ENCODE measurements around the gene NOL3. TPM values are rescaled to one million over a fixed set of nuclear protein-coding genes. Genes with fewer than 3 reads are reported as not detected.

The NOL3 gene
- total RNA-seq, 1 donor from 2014 or later = 10.9 TPM

- Histone ChIP-seq H3K79me2 (ENCODE audit: insufficient read depth, low read length) (peaks cover 40% of the 10 kb centered on the region), H3K4me2 (ENCODE audit: low read length) (peak within 1 kb of the TSS; percentile 95), H3K4me3 (ENCODE audit: insufficient read depth, low read depth, low read length) (peak within 1 kb of the TSS; percentile 89), H3K27ac (ENCODE audit: low read depth, low read length) (peak within 1 kb of the TSS; percentile 53), H3K27me3 (ENCODE audit: insufficient read depth, low read length) (no peaks in the 10 kb centered on the region), H2AFZ (ENCODE audit: low read depth, low read length) (peak within 1 kb of the TSS; percentile 74), H3K9ac (ENCODE audit: low read length) (peak within 1 kb of the TSS; percentile 93), H3K4me1 (ENCODE audit: insufficient read depth, low read length) (peaks cover 15% of the 10 kb centered on the region), H3K36me3 (ENCODE audit: insufficient read depth, low read length) (peaks cover 30% of the 10 kb centered on the region), H4K20me1 (ENCODE audit: insufficient read depth, low read length) (peaks cover 45% of the 10 kb centered on the region), H3K9me3 (ENCODE audit: insufficient read depth, low read depth, low read length) (no peaks in the 10 kb centered on the region)
- Mint-ChIP-seq H3K4me3 (ENCODE audit: unreplicated experiment) (peak within 1 kb of the TSS; percentile 93), H3K4me1 (ENCODE audit: low read depth, unreplicated experiment) (peaks cover 17% of the 10 kb centered on the region), H3K9me3 (ENCODE audit: unreplicated experiment) (no peaks in the 10 kb centered on the region), H3K27me3 (ENCODE audit: low read depth, unreplicated experiment) (no peaks in the 10 kb centered on the region), H3K27ac (ENCODE audit: unreplicated experiment) (peak within 1 kb of the TSS; percentile 66), H3K36me3 (ENCODE audit: low read depth, unreplicated experiment) (peaks cover 22% of the 10 kb centered on the region)
- FAIRE-seq = no peak
- peak; percentile 85 for DNase-seq (ENCODE audit: low read depth)
- no peak for TF ChIP-seq CTCF (IDR thresholded peaks at IDR 0.05; ENCODE audit: insufficient read depth, low read depth, low read length)
- TF ChIP-seq EZH2 (IDR thresholded peaks at IDR 0.05; ENCODE audit: insufficient read depth, low read length) = no peak
Measured at GRCh38 chr16:67191995-67192681, 21.8 kb downstream of the NOL3 start, which contains the start of gene E2F4. E2F4 (plus strand) TSS chr16:67192155; CDS start chr16:67192228, 73 bp downstream.

- peaks cover 15% of the 10 kb centered on the region for H3K4me1 ChIP-seq (ENCODE audit: insufficient read depth, low read length)
- peak overlapping the region; percentile 53 for H3K27ac ChIP-seq (ENCODE audit: low read depth, low read length)
- H3K4me2 ChIP-seq (ENCODE audit: low read length) = peak overlapping the region; percentile 95
- no peaks in the 10 kb centered on the region for H3K9me3 Mint-ChIP-seq (ENCODE audit: unreplicated experiment)
- H3K27me3 ChIP-seq (ENCODE audit: insufficient read depth, low read length) = no peaks in the 10 kb centered on the region
- H3K9ac ChIP-seq (ENCODE audit: low read length) = peak overlapping the region; percentile 93
- peak overlapping the region; percentile 89 for H3K4me3 ChIP-seq (ENCODE audit: insufficient read depth, low read depth, low read length)
- H3K4me3 Mint-ChIP-seq (ENCODE audit: unreplicated experiment) = peak overlapping the region; percentile 93
- H3K27ac Mint-ChIP-seq (ENCODE audit: unreplicated experiment) = peak overlapping the region; percentile 64
- no peaks in the 10 kb centered on the region for H3K9me3 ChIP-seq (ENCODE audit: insufficient read depth, low read depth, low read length)
- DNase-seq (ENCODE audit: low read depth) (no peak), FAIRE-seq (no peak)
- H3K79me2 ChIP-seq (ENCODE audit: insufficient read depth, low read length) = peaks cover 40% of the 10 kb centered on the region
- no peak overlapping the region for H2AFZ ChIP-seq (ENCODE audit: low read depth, low read length)
- H3K36me3 Mint-ChIP-seq (ENCODE audit: low read depth, unreplicated experiment) = peaks cover 22% of the 10 kb centered on the region
- TF ChIP-seq EZH2 (IDR thresholded peaks at IDR 0.05; ENCODE audit: insufficient read depth, low read length) = no peak
- no peak for TF ChIP-seq CTCF (IDR thresholded peaks at IDR 0.05; ENCODE audit: insufficient read depth, low read depth, low read length)
- no peaks in the 10 kb centered on the region for H3K27me3 Mint-ChIP-seq (ENCODE audit: low read depth, unreplicated experiment)
- peaks cover 52% of the 10 kb centered on the region for H4K20me1 ChIP-seq (ENCODE audit: insufficient read depth, low read length)
- peaks cover 17% of the 10 kb centered on the region for H3K4me1 Mint-ChIP-seq (ENCODE audit: low read depth, unreplicated experiment)
- peaks cover 35% of the 10 kb centered on the region for H3K36me3 ChIP-seq (ENCODE audit: insufficient read depth, low read length)
Measured at GRCh38 chr16:67192781-67193361, 22.5 kb downstream of the NOL3 start.
